Measurements from ENCODE around the gene RUNX3. TPM values are rescaled to one million over a fixed set of nuclear protein-coding genes. Genes with fewer than 3 reads are reported as not detected.

The RUNX3 gene
- total RNA-seq, 1 donor from 2014 or later = 13.1 TPM

- no peaks in the 10 kb centered on the region for H3K9me3 ChIP-seq
- DNase-seq = no peak
- no peak overlapping the region for H3K27ac ChIP-seq
- no peaks in the 10 kb centered on the region for H3K27me3 ChIP-seq
- no peak for TF ChIP-seq CTCF (IDR thresholded peaks at IDR 0.05)
- no peak overlapping the region for H3K4me3 ChIP-seq
- ATAC-seq = no peak
- intact Hi-C loops (cut with DNase I) = no loop called here
- H3K36me3 ChIP-seq = no peaks in the 10 kb centered on the region
- no peaks in the 10 kb centered on the region for H3K4me1 ChIP-seq
These were observed 9.7 kb upstream of the RUNX3 start for GRCh38 chr1:24939675-24940193.

DNA sequence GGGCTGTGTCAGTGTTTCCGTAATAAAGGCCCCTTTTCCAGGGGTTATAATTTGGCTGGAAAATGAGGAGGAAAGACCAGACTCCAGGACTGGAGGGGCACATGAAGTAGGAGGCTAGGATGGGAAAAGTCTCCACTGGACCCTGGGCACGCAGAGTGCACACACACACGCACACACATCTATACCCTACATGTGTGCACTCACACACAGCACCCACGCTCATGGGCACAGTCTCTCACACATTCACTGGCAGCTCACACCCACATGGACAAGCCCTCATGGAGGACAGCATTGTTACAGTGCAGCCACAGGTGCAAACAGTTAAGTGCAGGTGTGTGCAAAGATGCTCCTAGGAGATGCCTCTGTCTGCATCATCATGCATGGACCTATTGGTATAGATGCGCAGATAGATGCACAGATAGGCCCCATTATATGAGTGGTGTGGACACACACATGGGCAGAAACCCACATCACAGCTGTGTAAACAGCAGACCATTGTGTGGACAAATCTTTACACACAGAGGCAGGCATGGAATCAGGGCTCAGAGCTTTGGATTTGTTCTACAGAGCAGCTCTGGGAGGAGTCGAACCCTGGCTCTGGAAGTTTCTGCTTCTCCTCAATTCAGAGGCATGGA, 9.1 kb upstream of the RUNX3 start:
- ATAC-seq (no peak), DNase-seq (no peak)
- no peaks in the 10 kb centered on the region for H3K36me3 ChIP-seq
- TF ChIP-seq CTCF (IDR thresholded peaks at IDR 0.05) = no peak
- intact Hi-C loops (cut with DNase I) = no loop called here
- no peaks in the 10 kb centered on the region for H3K4me1 ChIP-seq
- H3K4me3 ChIP-seq = no peak overlapping the region
- H3K27ac ChIP-seq = no peak overlapping the region
- H3K27me3 ChIP-seq = no peaks in the 10 kb centered on the region
- H3K9me3 ChIP-seq = no peaks in the 10 kb centered on the region

- H3K27ac ChIP-seq = no peak overlapping the region
- intact Hi-C loops (cut with DNase I) = no loop called here
- no peak for DNase-seq
These were observed 8.2 kb upstream of the RUNX3 start for GRCh38 chr1:24938276-24938675.

GRCh38 chr1:24936684-24937083, 6.6 kb upstream of the RUNX3 start:
- no peak overlapping the region for H3K4me3 ChIP-seq
- peaks cover 9% of the 10 kb centered on the region for H3K4me1 ChIP-seq
- no peaks in the 10 kb centered on the region for H3K9me3 ChIP-seq
- no peaks in the 10 kb centered on the region for H3K36me3 ChIP-seq
- H3K27me3 ChIP-seq = peaks cover 25% of the 10 kb centered on the region
- DNase-seq (no peak), ATAC-seq (no peak)
- intact Hi-C loops (cut with DNase I) = no loop called here
- no peak overlapping the region for H3K27ac ChIP-seq
- no peak for TF ChIP-seq CTCF (IDR thresholded peaks at IDR 0.05)

More at GRCh38 chr1:24938276-24938675, 8.2 kb upstream of the RUNX3 start:
- no peak for TF ChIP-seq CTCF (IDR thresholded peaks at IDR 0.05)
- ATAC-seq = no peak
- Histone ChIP-seq H3K9me3 (no peaks in the 10 kb centered on the region), H3K36me3 (no peaks in the 10 kb centered on the region), H3K4me1 (no peaks in the 10 kb centered on the region), H3K27me3 (peaks cover 9% of the 10 kb centered on the region), H3K4me3 (no peak overlapping the region)

DNA sequence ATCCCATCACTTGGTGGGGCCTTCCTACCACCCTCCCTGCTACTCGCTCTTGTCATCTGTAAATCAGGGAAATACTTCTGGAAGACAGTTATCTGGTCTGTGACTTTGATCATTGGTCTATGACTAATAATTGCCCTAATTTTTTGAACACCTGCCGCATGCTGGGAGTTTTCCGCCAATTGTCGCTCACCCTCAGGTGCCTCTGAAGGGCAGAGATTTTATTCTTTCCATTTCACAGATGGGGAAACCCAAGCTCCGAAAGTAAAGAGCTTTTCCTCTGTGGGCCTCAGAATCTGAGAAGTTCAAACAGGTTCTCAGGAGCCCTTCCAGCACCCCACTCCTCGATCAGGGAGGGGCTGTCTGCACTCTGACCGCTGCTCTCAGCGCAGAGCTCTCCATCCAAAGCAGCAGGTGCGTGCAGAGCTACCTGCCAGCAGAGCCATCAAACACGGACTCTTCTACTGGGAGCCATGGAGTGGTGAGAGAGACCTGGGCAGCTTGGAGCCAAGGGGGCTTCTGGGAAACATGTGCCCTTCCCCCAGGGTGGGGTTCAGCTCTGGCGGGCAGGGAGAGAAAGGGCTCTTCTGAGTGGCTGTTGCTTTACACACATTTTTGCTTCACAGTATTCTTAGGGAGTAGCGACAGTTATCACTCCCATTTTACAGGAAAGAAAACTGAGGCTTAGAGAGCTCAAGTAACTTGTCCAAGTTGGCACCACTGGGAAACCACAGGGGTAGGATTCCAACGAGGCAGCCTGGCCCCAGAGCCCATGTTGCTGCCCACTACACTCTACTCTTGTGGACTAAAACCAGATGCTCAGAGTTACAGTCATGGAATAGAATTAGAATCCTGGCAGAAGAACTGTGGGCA, 5.8 kb upstream of the RUNX3 start:
- no peaks in the 10 kb centered on the region for H3K36me3 ChIP-seq
- no peaks in the 10 kb centered on the region for H3K9me3 ChIP-seq
- intact Hi-C loops (cut with DNase I) = no loop called here
- H3K4me3 ChIP-seq = no peak overlapping the region
- DNase-seq (no peak), ATAC-seq (no peak)
- peaks cover 33% of the 10 kb centered on the region for H3K27me3 ChIP-seq
- no peak for TF ChIP-seq CTCF (IDR thresholded peaks at IDR 0.05)
- peaks cover 12% of the 10 kb centered on the region for H3K4me1 ChIP-seq
- no peak overlapping the region for H3K27ac ChIP-seq

Data from upper lobe of right lung (tissue), 1 donor.